HPDE6-E6E7 (cell line): ENCODE data around the gene ZSCAN2.
"Not testable (repeated sequence)": the region's sequence is repeated elsewhere in the genome, so short reads cannot be mapped to it uniquely, and the experiment has no call there.

Source experiments
- DNase-seq: peaks from one replicate; pipeline ENCODE4 v3.0.0; 2011; ENCODE audit warnings: missing footprints; ENCODE audit errors: extremely low spot score

The ZSCAN2 gene

GRCh38 chr15:84634228-84634837 lies 33.5 kb downstream of the ZSCAN2 start:
- no peak for DNase-seq

- DNase-seq = no peak
Observed at GRCh38 chr15:84638103-84638502, 37.3 kb downstream of the ZSCAN2 start.

GRCh38 chr15:84641871-84642270 lies 41.1 kb downstream of the ZSCAN2 start:
- DNase-seq = not testable (repeated sequence)

GRCh38 chr15:84642640-84643039 lies 41.8 kb downstream of the ZSCAN2 start:
- not testable (repeated sequence) for DNase-seq

DNA sequence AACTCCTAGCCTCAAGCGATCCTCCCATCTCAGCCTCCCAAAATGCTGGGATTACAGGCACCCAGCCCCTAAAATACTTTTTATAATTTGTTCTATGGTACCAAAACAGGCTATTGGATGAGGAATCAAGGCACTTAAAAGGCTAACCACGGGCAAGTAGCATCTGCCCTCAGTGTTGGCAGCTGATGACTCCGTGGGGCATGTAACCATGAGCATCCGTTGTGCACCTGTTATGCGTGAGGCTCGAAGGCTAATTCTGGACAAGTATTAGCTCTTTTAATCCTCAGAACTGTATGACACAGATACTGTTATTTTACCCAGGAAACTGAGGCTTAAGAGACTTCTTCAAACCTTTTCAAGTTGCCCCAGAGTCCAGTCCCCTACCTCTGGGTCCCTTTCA lies 43.0 kb downstream of the ZSCAN2 start:
- no peak for DNase-seq

- DNase-seq = no peak
Observed at GRCh38 chr15:84645496-84645895, 44.7 kb downstream of the ZSCAN2 start.

- DNase-seq = no peak
Observed at GRCh38 chr15:84645997-84646396, 45.2 kb downstream of the ZSCAN2 start.

- DNase-seq = no peak
Observed at GRCh38 chr15:84647726-84648125, 46.9 kb downstream of the ZSCAN2 start.

- DNase-seq = no peak
Observed at GRCh38 chr15:84648539-84648938, 47.7 kb downstream of the ZSCAN2 start.

- no peak for DNase-seq
Observed at GRCh38 chr15:84649706-84650105, 48.9 kb downstream of the ZSCAN2 start.

GRCh38 chr15:84653584-84653909 lies 52.7 kb downstream of the ZSCAN2 start:
- DNase-seq = no peak

- peak; percentile 80 for DNase-seq
Observed at GRCh38 chr15:84653910-84654688, 53.3 kb downstream of the ZSCAN2 start, which contains the start of gene WDR73. Gene WDR73, minus strand, starts transcription at chr15:84654283. Its CDS starts 9 bp downstream, at chr15:84654274.

- no peak for DNase-seq
Observed at GRCh38 chr15:84654689-84655453, 54.1 kb downstream of the ZSCAN2 start.

- no peak for DNase-seq
Observed at GRCh38 chr15:84656972-84657371, 56.2 kb downstream of the ZSCAN2 start.

DNA sequence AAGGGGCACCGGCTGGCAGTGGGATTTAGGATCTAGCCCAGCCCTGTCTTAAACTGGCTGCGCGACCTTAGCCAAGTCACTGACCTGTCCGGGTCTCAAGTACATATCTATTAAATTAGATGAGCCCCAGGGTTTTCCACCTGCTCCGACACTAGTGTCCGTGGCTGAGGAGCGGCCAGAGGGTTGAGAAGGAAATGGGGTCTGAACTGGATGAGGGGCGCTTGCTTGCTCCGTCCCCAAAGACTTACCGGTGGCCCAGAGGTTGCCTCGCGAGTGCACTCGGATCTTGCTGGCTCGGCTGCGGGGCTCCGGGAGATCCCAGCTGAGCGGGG lies 56.9 kb downstream of the ZSCAN2 start:
- no peak for DNase-seq

DNA sequence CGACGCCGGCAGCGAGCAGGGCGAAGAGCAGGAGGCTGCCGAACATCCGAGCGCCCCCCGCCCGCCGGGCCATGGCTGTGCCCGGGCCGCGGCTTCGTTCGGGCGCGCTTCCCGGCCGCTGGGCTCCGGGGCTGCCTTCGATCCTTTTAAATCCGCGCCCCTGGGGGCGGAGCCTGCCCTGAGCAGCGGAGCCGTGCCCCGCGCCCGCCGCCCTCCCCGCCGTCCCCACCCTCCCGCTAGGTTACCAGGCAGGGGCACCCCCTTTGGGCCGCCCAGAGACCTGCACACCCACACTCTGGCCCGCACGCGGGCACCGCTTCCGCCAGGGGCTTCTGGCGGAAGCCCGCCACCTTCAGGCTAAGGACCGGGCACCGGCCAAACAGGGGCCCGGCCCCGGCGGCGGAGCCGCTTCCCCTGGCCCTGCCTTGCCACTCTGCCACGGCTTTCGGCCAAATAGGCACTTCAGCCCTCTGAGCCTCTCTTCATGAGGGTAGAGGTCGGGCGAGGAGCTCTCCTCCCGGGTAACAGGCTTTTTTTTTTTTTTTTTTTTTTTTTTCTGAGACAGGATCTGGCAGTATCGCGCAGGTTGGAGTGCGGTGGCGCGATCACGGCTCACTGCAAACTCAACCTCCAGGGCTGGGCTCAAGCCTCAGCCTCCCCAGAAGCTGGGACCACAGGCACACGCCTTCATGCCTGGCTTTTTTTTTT lies 57.4 kb downstream of the ZSCAN2 start, which contains the start of gene NMB:
Gene NMB, minus strand, starts transcription at position 120 of the 708 bp plus-strand sequence. Its CDS starts 47 bp downstream, at position 73.
- peak; percentile 84 for DNase-seq

DNA sequence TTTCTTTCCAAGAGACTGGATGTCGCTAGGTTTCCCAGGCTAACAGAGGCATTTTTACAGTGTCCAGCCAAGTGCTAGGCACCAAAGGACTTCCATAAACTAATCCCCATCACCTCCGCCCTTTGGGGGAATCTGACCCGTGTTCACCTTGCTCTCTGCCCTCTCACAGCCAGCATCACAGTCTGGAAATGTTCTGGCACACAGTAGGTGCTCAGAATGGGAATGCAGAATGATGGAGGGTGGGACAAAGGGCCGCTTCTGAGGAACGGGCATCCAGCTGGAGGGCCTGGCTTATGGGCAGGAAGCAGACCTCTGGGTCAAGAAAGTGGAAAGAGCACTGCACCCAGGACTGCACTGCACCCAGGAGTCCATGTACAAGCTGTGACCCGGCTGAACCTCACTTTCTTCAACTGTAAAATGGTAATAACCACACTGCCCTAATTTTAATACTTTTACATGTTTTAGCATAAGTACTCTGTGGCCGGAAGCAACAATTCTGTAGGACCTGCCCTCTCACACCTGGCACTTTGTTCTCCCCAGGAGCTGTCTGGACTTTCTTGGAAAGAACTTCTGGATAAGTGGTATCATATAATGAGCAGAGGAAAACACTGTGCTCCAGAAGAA lies 58.1 kb downstream of the ZSCAN2 start:
- no peak for DNase-seq

- DNase-seq = no peak
Observed at GRCh38 chr15:84659904-84660781, 59.3 kb downstream of the ZSCAN2 start.

DNA sequence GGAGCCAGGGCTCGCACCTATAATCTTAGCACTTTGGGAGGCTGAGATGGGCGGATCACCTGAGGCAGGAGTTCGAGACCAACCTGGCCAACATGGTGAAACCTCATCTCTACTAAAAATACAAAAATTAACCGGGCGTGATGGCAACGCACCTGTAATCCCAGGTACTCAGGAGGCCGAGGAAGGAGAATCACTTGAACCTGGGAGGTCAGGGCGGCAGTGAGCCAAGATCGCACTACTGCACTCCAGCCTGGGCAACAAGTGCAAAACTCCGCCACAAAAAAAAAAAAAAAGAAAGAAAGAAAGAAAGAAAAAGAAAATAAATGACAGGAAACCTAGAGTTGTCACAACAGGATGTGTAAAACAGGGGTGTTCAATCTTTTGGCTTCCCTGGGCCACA lies 60.2 kb downstream of the ZSCAN2 start:
- no peak for DNase-seq

- no peak for DNase-seq
Observed at GRCh38 chr15:84666373-84666772, 65.6 kb downstream of the ZSCAN2 start.
